ENCODE data around the gene PDCD4.
"Not testable (repeated sequence)": the region's sequence is repeated elsewhere in the genome, so short reads cannot be mapped to it uniquely, and the experiment has no call there.

Gene PDCD4

GRCh38 chr10:110903280-110904278, 31.9 kb downstream of the PDCD4 start:
- no peak for TF ChIP-seq CTCF (IDR thresholded peaks at IDR 0.05; ENCODE audit: extremely low read depth, missing control alignments)
- DNase-seq (ENCODE audit: low spot score): no peak

- no peak for DNase-seq (ENCODE audit: low spot score)
- no peak for TF ChIP-seq CTCF (IDR thresholded peaks at IDR 0.05; ENCODE audit: extremely low read depth, missing control alignments)
These were observed 38.4 kb downstream of the PDCD4 start for GRCh38 chr10:110910138-110910537.

- TF ChIP-seq CTCF (IDR thresholded peaks at IDR 0.05; ENCODE audit: extremely low read depth, missing control alignments): no peak
- no peak for DNase-seq (ENCODE audit: low spot score)
These were observed 40.6 kb downstream of the PDCD4 start for GRCh38 chr10:110912374-110912773.

- DNase-seq (ENCODE audit: low spot score): no peak
- TF ChIP-seq CTCF (IDR thresholded peaks at IDR 0.05; ENCODE audit: extremely low read depth, missing control alignments): no peak
These were observed 42.7 kb downstream of the PDCD4 start for GRCh38 chr10:110914431-110914830.

GRCh38 chr10:110915035-110915434, 43.3 kb downstream of the PDCD4 start:
- no peak for DNase-seq (ENCODE audit: low spot score)
- TF ChIP-seq CTCF (IDR thresholded peaks at IDR 0.05; ENCODE audit: extremely low read depth, missing control alignments): no peak

- not testable (repeated sequence) for DNase-seq (ENCODE audit: low spot score)
These were observed 43.9 kb downstream of the PDCD4 start for GRCh38 chr10:110915600-110915999.

GRCh38 chr10:110916554-110917346, 45.0 kb downstream of the PDCD4 start:
- TF ChIP-seq CTCF (IDR thresholded peaks at IDR 0.05; ENCODE audit: extremely low read depth, missing control alignments): no peak
- DNase-seq (ENCODE audit: low spot score): no peak

All from GM20000 (cell line).